GM18511 (cell line): ENCODE results near the gene PCYOX1L.

Source experiments
- ATAC-seq: cut with Tn5 transposase; IDR thresholded peaks from one replicate; pipeline ENCODE4 v1.9.1; 2021; ENCODE audit warnings: mild to moderate bottlenecking, moderate library complexity; ENCODE audit not compliant: unreplicated experiment

The PCYOX1L gene

GRCh38 chr5:149357370-149358293 is at the start of gene PCYOX1L:
TSS of gene PCYOX1L (plus strand) at chr5:149358046. CDS start at chr5:149358069, 23 bp downstream.
- peak; percentile 99 for ATAC-seq

- ATAC-seq: no peak
Measured at GRCh38 chr5:149309354-149309753, 48.5 kb upstream of the PCYOX1L start.

GRCh38 chr5:149310488-149310887 is 47.4 kb upstream of the PCYOX1L start:
- no peak for ATAC-seq

GRCh38 chr5:149310947-149311658 is 46.7 kb upstream of the PCYOX1L start:
- no peak for ATAC-seq

GRCh38 chr5:149313151-149313841 is 44.5 kb upstream of the PCYOX1L start:
- ATAC-seq: no peak

GRCh38 chr5:149314571-149315111 is 43.2 kb upstream of the PCYOX1L start:
- no peak for ATAC-seq

- ATAC-seq: no peak
Measured at GRCh38 chr5:149315753-149316152, 42.1 kb upstream of the PCYOX1L start.

GRCh38 chr5:149317281-149318048 is 40.4 kb upstream of the PCYOX1L start:
- peak; percentile 77 for ATAC-seq

GRCh38 chr5:149319174-149319573 is 38.7 kb upstream of the PCYOX1L start:
- no peak for ATAC-seq

GRCh38 chr5:149320791-149321330 is 37.0 kb upstream of the PCYOX1L start:
- ATAC-seq: no peak

GRCh38 chr5:149322518-149322917 is 35.3 kb upstream of the PCYOX1L start:
- no peak for ATAC-seq

- no peak for ATAC-seq
Measured at GRCh38 chr5:149323210-149323609, 34.6 kb upstream of the PCYOX1L start.

GRCh38 chr5:149323621-149324205 is 34.1 kb upstream of the PCYOX1L start:
- ATAC-seq: no peak

- ATAC-seq: no peak
Measured at GRCh38 chr5:149324641-149325040, 33.2 kb upstream of the PCYOX1L start.

GRCh38 chr5:149325166-149325735 is 32.6 kb upstream of the PCYOX1L start:
- ATAC-seq: no peak

- no peak for ATAC-seq
Measured at GRCh38 chr5:149325894-149326293, 32.0 kb upstream of the PCYOX1L start.

GRCh38 chr5:149326611-149327010 is 31.2 kb upstream of the PCYOX1L start:
- no peak for ATAC-seq

GRCh38 chr5:149328177-149328576 is 29.7 kb upstream of the PCYOX1L start:
- no peak for ATAC-seq

- ATAC-seq: no peak
Measured at GRCh38 chr5:149333711-149334443, 24.0 kb upstream of the PCYOX1L start.
